GM18858 (cell line): ENCODE data around the gene CHD6.
A peak's percentile ranks its signal among the peaks of the same experiment; 100 is the strongest.

Experiments
- ATAC-seq: cut with Tn5 transposase; IDR thresholded peaks from one replicate; pipeline ENCODE4 v1.9.1; 2021; ENCODE audit not compliant: unreplicated experiment

CHD6 gene

GRCh38 chr20:41617902-41618806 is at the start of gene CHD6:
Gene CHD6 (minus strand): TSS chr20:41618377. CDS start chr20:41551337, 67,040 bp downstream.
- peak; percentile 96 for ATAC-seq

- peak; percentile 46 for ATAC-seq
Observed at GRCh38 chr20:41664584-41664983, 46.4 kb upstream of the CHD6 start.

- ATAC-seq: no peak
Observed at GRCh38 chr20:41657655-41658054, 39.5 kb upstream of the CHD6 start.

- no peak for ATAC-seq
Observed at GRCh38 chr20:41655962-41656618, 37.9 kb upstream of the CHD6 start.

- ATAC-seq: no peak
Observed at GRCh38 chr20:41654884-41655283, 36.7 kb upstream of the CHD6 start.

- ATAC-seq: no peak
Observed at GRCh38 chr20:41654292-41654691, 36.1 kb upstream of the CHD6 start.

- ATAC-seq: no peak
Observed at GRCh38 chr20:41650231-41650948, 32.2 kb upstream of the CHD6 start.

GRCh38 chr20:41649489-41649888 is 31.3 kb upstream of the CHD6 start:
- ATAC-seq: no peak

GRCh38 chr20:41645372-41645771 is 27.2 kb upstream of the CHD6 start:
- ATAC-seq: no peak

- ATAC-seq: no peak
Observed at GRCh38 chr20:41643504-41643938, 25.3 kb upstream of the CHD6 start.

- ATAC-seq: no peak
Observed at GRCh38 chr20:41639630-41640029, 21.5 kb upstream of the CHD6 start.

- ATAC-seq: no peak
Observed at GRCh38 chr20:41638456-41638855, 20.3 kb upstream of the CHD6 start.

- no peak for ATAC-seq
Observed at GRCh38 chr20:41635158-41635557, 17.0 kb upstream of the CHD6 start.

GRCh38 chr20:41632896-41633295 is 14.7 kb upstream of the CHD6 start:
- no peak for ATAC-seq

- no peak for ATAC-seq
Observed at GRCh38 chr20:41631826-41632225, 13.6 kb upstream of the CHD6 start.

GRCh38 chr20:41630846-41631245 is 12.7 kb upstream of the CHD6 start:
- no peak for ATAC-seq

- no peak for ATAC-seq
Observed at GRCh38 chr20:41627611-41628244, 9.6 kb upstream of the CHD6 start.

- ATAC-seq: no peak
Observed at GRCh38 chr20:41627001-41627495, 8.9 kb upstream of the CHD6 start.

GRCh38 chr20:41623625-41624375 is 5.6 kb upstream of the CHD6 start:
- ATAC-seq: no peak

GRCh38 chr20:41622584-41622983 is 4.4 kb upstream of the CHD6 start:
- ATAC-seq: no peak
